GM21737 (cell line): ENCODE data around the gene IL15.

Experiments
- ATAC-seq: cut with Tn5 transposase; IDR thresholded peaks from one replicate; pipeline ENCODE4 v1.9.1; 2021; ENCODE audit warnings: mild to moderate bottlenecking, moderate library complexity; ENCODE audit not compliant: unreplicated experiment

Gene IL15

DNA sequence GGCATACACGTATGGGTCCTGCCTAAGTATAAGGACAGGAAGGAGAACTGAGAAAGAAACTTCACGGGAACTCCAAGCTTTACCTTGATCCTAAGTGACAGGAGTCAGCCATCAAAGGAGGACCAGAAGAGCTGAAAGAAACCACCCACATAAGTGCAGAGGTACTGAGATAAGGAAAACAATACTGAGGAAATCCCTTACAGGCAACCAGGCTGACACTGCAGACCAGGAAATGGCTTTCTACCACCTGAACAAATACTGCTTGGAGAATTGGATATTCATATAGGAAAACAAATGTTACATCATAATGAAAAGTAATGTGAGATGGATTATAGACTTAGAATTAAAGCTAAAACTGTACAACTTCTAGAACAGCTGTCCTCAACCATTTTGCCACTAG, 127.0 kb downstream of the IL15 start:
- ATAC-seq: no peak

DNA sequence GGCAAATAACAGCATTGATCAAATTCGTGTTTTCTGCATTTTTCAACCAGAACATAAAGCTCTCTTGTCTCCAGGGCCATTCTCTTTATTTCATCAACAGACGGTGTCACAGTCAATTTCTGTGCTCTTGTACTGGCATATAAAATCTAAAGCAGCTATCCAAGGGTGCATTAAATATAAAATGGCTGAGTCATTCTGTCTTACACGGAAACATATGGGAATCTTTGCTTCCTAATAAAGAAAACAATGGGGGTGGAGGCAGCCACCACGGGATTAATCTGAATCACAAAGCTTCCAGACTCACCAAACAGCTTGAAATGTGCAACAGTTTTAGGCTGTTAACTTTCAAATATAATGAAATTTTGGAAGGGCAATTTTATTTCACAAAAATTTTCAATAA, 132.6 kb downstream of the IL15 start:
- ATAC-seq: no peak

DNA sequence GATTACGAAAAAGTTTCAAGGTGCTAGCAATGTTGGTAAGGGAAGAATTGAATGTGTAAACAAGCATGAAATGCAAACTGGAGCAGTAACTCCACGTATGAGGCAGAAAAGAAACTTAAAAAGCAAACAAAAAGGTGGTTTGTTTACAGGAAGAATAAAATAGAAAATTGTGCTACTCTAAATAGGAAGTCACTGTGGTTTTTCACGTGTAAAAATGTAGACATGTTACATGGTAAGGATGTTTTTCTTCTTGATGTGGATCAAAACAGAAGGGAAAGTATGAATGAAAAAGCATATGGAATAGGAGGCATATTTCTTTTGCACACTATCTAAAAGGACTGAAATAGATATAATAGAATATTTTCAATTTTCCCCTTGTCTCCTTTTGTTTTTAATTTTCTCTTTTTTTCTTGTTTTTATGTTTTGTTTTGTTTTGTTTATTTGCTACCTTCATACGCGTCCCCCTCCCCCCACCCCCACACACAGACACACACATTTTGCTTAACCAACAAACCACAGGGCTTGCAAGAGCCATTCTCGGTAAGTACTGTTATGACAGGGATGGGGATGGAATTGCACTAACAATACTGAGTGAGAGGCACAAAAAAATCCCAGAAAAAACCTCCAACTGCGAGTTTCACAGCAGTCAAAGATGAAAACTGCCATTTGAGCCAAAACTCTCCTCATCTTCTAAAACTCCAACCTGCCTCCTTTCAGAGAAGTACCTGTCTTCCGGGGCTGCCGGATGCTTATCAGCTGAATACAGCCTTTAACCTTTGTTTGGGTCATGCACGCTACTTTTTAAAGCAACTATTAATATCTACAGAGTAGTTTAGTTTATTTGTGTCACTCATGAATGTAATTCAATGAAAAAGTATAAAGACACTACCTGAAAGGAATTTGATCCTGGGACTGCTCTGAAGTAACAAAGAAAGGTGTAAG, 135.8 kb downstream of the IL15 start:
- no peak for ATAC-seq

DNA sequence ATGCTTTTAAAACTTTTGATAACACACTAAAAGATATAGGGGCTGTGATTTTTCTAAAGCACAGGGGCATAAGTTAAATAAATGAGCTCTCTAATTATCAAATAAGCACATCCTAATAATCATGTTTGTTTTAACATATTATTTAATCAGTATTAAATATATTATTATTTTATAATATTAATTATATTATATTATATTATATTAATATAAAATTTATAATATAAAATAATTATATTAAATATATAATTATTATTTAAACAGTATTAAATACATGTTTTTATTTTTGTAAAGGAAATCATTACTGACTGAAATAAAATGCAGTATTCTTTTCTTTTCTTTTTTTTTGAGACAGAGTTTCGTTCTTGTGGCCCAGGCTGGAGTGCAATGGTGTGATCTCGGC, 136.5 kb downstream of the IL15 start:
- ATAC-seq: no peak

DNA sequence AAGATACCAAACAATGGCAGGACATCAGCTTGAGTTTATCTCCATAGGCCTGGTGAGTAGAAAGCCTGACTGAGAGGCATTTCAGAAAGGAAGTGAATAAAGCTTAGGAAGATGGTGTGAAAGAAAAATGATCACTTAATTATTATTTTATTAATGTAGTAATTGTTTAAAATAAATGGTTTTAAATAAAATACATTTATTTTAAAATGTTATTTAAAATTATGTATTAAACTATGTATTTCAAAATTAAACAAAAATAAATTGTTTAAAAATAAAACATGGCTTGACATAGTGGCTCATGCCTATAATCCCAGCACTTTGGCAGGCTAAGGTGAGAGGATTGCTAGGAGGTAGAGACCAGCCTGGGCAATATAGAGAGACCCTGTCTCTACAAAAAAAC, 145.8 kb downstream of the IL15 start:
- ATAC-seq: no peak
